Smooth muscle cell of the umbilical artery (primary cell): Measurements from ENCODE around the gene CLDN8. TPM values are rescaled to one million over a fixed set of nuclear protein-coding genes. Genes with fewer than 3 reads are reported as not detected.

Experiments used
- total RNA-seq: library from RNA; depleted of rRNA; stranded (reverse); fragments of >200 nt; gene quantifications from 2 replicates; pipeline ENCODE4 v1.2.3, GENCODE V29; 2014

Gene CLDN8
- not detected in 2 replicates for total RNA-seq

GRCh38 chr21:30216041-30216723 lies at the start of gene CLDN8:
Gene CLDN8, minus strand, starts transcription at chr21:30216097. Its CDS starts 172 bp downstream, at chr21:30215925.

GRCh38 chr21:30166705-30167104 lies 49.2 kb downstream of the CLDN8 start, which contains the start of gene CLDN17:
Gene CLDN17, minus strand, starts transcription at chr21:30166805. Its CDS starts 188 bp downstream, at chr21:30166617.

Other genes starting within 250 kb of the CLDN8 start
- not detected in 2 replicates for gene CLDN17, start 49.3 kb downstream of the CLDN8 start, total RNA-seq
- not detected in 2 replicates for gene KRTAP24-1, start 66.9 kb upstream of the CLDN8 start, total RNA-seq
- gene KRTAP25-1, start 73.4 kb upstream of the CLDN8 start, total RNA-seq: not detected in 2 replicates
- not detected in 2 replicates for gene KRTAP26-1, start 104.2 kb upstream of the CLDN8 start, total RNA-seq
- gene KRTAP27-1, start 121.6 kb upstream of the CLDN8 start, total RNA-seq: not detected in 2 replicates
- not detected in 2 replicates for gene KRTAP23-1, start 132.5 kb upstream of the CLDN8 start, total RNA-seq
- not detected in 2 replicates for gene KRTAP13-2, start 156.2 kb upstream of the CLDN8 start, total RNA-seq
- not detected in 2 replicates for gene KRTAP13-1, start 179.9 kb upstream of the CLDN8 start, total RNA-seq
- gene KRTAP13-3, start 209.8 kb upstream of the CLDN8 start, total RNA-seq: not detected in 2 replicates
- gene KRTAP13-4, start 214.1 kb upstream of the CLDN8 start, total RNA-seq: not detected in 2 replicates
- gene KRTAP15-1, start 224.2 kb upstream of the CLDN8 start, total RNA-seq: not detected in 2 replicates